ENCODE results near the gene SUGP1. TPM values are rescaled to one million over a fixed set of nuclear protein-coding genes. Genes with fewer than 3 reads are reported as not detected.

SUGP1 gene
- total RNA-seq, 1 donor from 2014 or later = 14.5 TPM

DNA sequence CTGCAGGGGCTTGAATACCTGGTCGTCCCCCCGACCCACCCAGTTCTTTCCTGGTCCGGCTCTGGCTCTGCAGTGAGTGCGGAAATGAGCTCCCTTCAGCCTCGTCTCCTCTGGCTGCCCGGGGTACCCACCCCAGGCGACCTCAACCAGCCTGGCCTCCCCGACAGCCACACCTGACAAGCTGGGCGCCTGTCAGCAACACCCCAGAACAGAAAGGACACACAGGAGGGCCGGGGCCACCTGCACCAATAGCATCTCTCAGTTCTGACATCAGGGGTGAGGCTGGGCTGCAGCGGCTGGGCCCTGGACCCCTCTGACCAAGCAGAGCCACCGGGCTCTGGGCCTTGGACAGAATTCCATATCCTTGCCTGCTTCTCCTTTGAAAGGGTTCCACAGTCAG lies 19.7 kb downstream of the SUGP1 start:
- DNase-seq = no peak

DNA sequence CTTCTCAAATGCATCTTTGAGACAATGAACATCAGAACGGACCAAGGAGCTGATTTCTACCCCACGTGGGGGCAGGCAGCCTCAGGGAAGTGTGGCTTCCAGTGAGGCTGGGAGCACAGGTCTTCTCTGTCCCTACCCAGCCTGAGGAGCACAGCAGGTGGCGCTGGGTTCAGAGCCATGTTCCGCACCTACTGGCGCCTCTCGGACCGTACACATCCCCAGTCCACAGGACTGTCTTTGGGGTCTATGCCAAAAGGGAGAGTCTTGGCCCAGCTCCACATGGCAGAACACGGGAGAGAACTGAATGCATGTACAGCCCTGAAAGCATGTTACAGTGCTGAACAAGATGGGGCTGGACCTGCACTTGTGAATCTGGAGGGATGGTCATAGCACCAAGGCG lies 22.6 kb downstream of the SUGP1 start:
- no peak for DNase-seq

DNA sequence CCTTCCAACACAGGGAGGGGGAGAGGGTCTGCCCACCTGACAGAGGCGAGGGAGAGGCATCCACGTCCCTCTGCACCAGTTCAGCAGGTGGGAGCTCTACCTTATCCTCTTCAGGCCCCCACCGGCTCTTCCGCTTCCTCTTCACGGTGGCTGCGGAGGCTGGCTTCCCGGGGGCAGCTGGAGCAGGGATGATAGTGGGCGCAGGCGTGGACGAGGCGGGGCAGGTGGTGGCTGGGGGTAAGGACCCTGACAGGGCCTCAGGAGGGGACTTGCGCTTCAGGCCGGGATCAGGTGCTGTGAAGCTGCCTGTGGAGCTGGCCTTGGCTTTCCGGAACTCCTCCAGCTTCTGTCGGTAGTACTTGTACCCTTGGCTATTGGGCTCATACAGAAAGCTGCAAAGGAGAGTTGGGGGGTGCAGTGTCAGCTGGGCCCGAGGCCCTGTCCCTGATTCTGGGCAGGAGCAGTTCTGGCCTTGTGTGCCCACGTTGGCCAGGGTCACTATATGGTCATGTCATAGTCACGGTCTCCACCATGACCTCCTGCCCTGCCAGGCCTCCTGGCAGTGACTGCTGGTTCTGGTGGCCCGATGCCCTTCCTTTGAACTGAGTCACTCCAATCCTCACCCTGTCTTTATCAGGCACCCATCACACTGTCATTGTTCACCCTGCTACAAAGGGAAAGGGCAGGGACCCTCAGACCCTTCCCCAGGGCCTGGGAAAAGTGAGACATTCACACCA lies 23.2 kb downstream of the SUGP1 start:
- no peak for DNase-seq

DNA sequence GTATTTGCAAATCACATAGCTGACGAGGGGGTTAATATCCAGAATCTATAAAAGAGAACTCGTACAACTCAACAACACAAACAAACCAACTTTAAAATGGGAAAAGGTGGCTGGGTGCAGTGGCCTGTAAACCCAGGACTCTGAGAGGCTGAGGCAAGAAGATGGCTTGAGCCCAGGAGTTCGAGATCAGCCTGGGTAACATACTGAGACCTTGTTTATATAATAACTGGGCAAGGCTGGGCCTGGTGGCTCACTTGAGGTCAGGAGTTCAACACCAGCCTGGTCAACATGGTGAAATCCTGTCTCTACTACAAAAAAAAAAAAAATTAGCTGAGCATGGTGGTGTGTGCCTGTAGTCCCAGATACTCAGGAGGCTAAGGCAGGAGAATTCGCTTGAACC lies 25.4 kb downstream of the SUGP1 start:
- DNase-seq = no peak

DNA sequence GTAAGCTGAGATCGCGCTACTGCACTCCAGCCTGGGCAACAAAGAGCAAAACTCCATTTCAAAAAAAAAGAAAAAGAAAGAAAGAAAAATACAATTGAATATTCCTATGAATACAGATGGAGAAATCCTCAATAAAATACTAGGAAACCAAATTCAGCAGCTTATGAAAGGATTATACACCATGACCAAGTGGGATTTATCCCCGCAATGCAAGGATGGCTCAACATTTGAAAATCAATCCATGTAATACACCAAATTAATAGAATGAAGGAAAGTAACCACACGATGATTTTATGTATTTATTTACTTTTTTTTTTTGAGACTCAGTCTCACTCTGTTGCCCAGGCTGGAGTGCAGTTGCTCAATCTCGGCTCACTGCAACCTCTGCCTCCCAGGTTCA lies 27.7 kb downstream of the SUGP1 start:
- DNase-seq = no peak

DNA sequence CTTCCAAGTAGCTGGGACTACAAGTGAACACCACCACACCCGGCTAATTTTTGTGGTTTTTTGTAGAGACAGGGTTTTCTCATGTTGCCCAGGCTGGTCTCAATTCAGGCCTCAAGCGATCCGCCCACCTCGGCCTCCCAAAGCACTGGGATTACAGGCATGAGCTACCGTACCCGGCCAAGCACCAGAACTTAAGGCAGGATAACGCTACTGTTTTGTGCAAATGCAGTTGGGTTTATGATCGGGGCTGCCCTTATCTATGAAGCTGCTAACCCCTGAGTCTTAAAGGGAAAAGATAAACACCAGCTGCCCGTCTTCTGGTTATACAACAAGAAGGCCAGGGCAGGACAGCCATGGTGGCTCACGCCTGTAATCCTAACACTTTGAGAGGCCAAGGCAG lies 34.6 kb downstream of the SUGP1 start:
- no peak for DNase-seq

DNA sequence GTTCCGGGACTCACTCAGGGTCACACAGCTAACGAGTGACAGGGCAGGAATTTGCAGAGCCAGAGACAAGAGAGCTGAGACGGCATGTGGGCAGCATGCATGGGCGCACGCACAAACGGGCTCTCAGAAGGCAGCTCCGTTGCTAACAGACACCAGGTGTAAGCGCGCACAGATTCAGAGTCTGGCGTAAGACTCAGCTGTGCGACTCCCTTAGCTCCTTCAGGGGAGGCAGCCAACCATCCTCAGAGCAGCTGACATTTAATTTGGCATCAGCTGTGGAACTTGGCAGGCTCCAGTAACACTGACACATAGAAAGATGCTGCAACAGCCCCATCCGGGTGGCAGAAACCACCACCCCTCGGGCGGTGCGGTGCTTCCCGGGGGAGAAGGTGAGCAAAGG lies 39.7 kb downstream of the SUGP1 start:
- peak; percentile 61 for DNase-seq

DNA sequence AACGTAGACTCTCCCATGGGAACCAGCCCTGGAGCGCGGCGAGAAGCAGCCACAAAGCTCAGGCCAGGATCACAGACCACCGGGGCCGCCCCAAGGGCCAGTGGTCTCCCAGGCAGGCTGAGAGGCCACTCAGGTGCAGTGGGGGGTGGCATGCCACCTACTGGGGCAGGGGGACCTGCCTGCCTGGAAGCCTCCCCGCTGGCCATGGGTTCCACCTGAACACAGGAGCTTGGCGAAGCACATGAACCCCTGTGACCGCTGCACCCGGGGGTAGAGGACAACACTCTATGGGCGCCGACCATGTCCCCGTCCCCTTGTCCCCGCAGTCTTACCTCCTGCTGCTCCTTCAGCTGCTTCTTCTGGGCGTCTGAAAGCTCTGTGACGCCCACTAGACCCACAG lies 40.5 kb downstream of the SUGP1 start:
- DNase-seq = no peak

DNA sequence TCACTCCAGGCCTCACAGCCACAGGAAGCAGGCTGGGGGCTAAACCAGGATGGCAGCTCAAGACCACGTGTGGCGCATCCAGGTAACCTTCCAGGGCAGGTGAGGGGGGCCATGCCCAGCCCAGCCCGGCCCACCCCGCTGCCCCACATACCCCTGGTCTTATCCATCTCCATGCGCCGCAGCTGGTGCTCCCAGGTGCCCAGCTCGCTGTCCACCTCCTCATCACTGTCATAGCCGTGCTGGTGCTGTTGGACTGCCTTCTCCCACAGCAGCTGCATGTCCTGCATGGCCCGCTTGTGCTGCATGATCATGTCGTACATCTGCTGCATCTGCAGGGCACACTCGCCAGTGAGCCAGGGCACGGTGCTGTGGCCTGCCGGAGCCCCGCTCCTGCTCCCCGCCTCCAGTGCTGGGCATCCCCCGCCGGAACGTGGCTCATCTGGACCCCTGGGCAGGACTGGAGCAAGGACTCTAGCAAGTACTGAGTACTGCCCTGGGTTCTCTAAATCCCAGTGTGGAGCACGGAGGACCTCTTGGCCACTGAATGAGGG lies 41.2 kb downstream of the SUGP1 start:
- no peak for DNase-seq

DNA sequence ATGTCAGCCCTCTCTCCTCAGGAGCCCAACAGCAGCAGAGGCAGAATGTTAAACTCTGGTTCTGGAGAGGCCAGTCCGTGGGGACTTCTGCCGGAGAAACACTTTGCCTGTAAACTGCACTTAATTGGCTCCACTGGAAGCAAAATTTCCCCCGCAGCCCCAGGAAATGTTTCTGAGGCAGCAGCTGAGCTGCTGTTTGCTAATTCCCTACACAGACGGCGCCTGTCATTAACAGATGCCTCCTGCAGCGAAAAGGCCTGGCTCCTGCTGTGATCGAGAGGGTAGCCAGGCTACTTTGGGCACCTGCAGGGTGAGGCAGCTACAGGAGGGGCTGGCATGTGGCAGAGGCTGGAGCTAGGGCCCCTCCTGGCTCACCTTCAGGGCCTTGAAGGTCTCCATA lies 42.0 kb downstream of the SUGP1 start:
- no peak for DNase-seq

DNA sequence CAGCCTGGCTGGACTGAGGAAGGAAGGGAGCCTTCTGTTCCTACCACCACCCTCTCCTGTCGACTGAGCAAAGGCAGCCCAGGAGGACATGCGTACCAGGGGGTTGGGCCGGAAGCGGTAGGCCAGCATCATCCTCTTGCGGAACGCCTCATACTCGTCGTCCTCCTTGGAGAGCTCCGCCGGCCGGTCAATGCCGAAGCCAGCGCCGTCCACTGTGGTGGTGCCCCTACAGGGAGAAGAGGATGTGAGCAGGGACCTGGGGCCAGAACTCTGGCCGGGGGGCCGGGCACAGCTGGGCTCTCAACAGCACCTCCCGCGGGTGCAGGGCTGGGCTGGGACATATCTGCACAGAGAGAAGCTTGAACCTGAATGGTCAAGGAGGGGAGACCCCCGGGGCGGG lies 43.5 kb downstream of the SUGP1 start:
- no peak for DNase-seq

DNA sequence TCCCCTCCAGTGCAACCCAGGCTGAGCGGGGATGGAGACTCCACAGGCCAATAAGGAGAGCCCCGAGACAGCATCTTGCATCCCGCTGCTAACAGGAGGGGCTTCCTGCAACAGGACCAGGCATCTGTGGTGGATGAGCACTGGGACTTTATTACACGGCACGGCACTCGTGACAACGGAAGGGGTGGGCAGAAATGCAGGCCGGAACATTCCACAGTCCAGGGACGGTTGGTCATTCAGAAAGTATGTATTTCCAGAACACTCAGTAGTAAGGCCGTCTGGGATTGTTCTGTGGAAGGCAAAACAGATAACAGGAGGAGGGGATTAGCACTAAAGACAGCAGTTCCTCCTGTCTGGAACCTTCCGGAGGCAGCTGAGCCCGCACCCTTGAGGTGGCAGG lies 43.9 kb downstream of the SUGP1 start:
- no peak for DNase-seq

DNA sequence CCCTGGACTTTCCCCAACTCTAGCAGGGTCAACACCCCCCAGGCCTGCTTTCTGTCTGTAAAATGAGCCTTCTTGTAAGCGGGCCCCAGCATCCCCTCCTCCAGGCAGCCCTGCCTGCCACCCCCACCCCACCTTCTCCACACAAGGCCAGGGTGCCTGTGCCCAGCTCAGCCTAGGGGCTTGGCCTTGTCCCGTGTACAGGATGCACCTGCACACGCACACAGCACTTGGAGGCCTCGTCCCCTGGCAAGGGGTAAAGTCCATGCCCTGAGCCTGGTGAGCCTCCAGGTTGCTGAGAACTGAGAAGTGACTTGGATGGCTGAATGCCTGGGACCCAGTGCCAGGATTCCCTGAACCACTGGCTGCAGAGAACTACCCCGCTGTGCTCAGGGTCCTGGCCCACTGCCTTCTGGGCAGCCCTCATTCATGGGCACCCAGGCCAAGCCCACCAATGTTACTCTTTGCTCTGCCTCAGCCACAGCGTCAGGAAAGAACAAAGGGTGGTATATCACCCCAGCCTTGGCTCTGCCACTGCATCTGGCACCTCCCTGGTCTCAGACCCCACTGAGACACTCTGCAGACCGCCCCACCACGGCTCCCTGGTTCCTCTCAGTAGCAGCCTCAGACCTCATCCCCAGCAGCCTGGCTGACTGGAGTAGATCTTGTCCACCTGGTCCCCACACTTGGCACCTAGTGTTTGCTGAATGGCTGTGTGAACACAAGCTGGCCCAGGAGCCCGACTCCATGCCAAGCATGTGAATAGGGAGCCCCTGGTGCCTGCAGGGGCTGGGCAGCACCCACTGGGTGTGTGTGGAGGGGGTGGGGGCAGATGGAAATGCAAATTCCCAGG lies 45.4 kb downstream of the SUGP1 start:
- DNase-seq = no peak

DNA sequence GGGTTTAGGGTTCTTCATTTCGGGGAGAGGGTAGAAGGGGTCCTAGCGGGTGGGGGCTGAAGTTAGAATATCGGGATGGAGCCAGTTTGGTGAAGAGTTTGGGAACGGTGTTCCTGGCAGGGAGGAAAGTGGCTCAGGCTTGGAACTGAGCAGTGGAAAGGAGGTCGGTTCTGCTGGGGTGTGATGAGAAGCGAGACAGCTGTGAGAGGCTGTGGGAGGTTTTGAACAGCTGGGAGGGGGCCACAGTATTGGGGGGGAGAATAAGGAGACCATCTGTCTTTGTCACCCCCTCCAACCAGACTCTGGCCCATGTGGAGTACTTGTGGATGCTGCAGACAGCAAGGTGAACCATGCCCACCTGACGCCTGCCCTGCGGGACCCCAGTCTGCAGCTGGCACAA lies 46.2 kb downstream of the SUGP1 start:
- DNase-seq = no peak

DNA sequence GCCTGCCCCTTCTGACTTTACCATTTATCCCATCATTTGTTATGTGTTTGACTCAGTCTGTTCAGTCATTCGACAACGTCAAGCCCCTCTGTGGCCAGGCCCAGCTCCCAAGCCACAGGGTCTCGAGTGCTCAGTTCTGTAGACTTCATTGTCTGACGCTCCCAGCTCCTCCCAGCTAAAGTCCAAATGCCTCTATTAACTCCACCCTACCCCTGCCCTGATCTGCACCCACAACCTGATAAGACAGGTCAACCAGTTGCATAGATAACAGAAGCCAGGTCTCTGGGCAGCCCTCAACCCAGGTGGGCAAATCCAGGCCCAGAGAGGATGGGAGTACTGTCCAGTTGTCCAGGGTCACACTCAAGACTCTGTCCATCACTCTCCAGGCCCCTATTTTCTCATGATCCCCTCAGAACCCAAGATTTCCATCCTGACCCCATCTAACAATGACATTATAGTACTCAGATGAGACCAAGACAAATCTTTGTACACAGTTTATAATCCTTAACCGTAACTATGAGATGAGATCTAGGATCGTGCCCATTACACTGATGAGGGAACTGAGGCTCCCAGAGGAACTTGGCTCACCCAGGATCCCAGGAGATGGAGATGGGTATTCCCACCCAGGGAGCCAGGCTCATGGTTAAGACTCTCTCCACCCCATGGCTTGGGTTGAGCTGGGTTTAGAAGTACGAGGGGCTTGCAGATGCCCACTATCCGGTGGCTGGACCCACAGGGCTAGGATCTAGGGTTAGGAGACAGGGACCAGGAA lies 48.3 kb downstream of the SUGP1 start:
- no peak for DNase-seq

DNA sequence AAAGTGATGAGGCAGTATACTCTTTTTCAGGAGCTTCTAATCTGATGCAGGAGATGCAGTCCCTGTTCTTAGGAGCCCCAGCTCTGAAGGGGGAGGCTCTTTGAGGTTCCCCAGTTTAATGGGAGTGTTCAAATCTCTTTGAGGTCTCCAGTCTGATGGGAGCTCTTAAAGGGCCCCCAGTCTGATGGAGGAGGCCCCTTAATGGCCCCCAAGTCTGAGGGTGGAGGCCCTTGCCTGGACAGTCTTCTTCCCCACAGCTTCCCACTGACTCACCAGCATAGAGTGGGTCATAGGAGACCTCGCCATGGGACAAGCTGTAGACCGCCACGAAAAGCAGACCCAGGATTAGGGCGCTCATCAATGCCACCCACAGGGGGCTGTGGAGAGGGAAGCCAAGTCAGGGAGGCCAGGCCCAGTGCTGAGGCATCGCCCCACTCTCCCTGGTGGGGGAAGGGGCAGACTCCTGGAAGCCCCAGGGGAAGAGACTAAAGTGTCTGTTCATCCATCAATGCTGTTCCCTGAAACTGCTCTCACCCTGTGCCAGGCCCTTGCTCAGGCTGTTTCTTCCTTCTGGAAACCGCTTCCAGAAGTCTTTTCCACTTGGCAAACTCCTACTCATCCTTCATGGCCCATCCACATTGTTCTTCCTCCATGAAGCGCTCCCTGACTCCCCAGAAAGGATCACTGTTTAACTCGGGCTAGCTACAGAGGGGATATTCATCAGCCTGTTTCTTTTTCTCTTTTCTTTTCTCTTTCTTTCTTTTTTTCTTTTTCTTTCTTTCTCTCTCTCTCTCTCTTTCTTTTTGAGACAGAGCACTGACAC lies 49.3 kb downstream of the SUGP1 start:
- no peak for DNase-seq

DNA sequence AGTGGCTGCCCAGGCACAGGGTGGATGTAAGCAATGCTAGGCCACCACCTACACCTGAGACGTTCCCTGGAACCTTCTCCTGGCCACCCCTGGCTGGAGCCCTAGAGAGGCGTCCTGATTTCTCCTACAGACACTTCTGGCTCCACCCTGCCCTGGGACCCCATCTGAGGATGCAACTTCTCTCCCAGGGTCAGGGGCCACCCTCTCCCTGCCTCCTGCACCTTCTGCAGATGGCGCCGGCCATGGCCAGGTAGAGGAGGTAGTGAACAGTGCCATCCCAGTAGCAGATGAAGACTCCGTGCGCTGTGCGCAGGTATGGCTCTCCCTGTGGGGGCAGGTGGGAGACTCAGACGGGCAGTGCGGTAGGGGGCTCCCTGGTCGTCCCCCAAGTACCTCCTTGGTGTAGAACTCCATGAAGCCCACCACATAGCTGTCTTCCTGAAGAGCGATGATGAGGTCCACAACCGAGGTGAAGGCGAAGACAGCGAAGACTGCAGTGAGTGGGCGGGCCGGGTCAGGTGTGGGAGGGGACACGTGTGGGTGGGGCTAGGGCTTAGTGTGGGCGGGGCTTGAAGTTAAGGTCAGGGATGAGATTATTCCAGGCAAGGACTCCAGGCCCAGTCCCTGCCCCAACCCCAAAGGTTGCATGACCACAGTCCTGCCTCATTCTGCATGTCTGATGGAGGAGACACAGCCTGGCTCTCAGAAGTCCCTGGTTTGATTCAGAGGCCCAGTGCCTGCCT lies 50.2 kb downstream of the SUGP1 start:
- DNase-seq = no peak

DNA sequence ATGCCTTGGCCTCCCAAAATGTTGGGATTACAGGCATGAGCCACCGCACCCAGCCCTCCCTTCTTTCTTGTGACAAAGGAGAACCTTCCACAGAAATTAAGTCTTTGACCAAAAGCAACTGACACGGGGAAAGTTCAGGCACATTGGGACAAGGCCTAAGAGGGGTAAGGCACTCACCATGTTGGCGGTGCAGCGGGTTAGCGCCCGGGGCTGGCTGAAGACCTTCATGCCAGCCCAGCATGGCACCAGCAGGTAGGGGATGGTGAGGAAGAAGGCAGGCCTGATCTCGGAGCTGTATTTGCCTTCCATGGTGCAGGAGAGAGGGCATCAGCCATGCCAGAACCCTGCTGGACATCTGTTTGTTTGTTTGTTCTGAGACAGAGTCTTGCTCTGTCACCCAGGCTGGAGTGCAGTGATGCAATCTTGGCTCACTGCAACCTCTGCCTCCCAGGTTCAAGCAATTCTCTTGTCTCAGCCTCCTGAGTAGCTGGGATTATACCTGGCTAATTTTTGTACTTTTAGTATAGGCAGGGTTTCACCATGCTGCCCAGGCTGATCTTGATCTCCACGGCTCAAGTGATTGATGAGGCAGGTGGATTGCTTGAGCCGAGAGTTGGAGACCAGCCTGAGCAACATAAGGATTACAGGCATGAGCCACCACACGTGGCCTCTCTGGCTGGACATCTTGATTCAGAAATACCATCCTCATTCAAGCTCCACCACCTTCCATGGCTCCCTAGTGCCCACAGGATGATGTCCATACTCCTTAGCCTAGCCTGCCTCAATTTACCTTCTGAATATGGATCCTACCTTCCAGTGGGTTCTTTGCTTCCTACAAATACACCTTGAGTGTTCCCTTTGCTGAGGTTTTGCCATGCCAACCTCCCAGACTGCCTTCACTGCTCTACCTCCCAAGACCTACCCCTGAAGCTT lies 51.6 kb downstream of the SUGP1 start:
- no peak for DNase-seq

DNA sequence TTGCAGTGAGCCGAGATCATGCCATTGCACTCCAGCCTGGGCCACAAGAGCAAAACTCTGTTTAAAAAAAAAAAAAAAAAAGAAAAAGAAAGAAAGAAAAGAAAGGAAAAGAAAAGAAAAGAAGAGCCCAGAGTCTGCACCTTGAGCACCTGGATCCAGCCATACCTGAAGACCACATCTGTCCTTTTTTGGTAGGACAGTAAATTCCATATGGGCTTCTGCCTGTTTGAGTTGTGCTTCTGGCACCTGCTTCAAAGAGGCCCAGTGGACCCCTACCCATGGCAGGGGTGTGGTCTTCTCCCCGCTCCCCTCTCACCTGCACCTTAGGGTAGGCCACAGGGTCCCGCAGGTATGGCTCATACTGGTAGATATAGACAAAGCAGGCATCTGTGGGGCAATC lies 53.0 kb downstream of the SUGP1 start:
- no peak for DNase-seq

DNA sequence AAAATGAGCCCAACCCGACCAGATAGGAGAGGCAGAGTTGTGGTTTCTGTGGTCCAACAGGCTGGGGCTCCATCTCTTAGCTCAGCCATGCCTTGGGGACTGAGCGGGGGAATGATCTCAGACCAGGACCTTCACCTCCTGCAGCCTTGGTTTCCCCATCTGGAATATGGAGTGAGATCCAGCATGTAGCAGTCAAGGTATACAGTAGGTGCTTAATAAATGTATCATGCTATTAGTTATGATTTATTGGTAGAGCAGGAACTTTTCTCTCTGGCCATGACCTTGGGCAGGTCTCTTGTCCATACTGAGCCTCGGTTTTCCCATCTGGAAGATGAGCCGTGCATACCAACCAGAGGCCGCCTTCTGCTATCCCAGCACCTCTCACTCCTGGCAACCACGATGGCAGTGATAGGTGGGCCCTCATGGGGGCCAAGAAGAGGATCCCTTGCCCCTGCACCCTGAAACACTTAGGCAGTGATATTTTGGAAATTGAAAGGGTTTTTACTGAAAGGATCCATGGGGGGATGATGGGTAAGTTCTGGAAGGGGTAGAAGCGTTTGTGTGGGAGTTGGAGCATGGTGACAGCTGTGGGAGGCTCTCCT lies 56.3 kb downstream of the SUGP1 start:
- DNase-seq = no peak

Data from occipital lobe (tissue), 2 donors.